Fibroblast of lung (primary cell): ENCODE measurements around the gene RHBDL3. TPM values are rescaled to one million over a fixed set of nuclear protein-coding genes. Genes with fewer than 3 reads are reported as not detected.

Experiments
- DNase-seq, 2 donors: peaks; one replicate each; pipeline versions ENCODE4 v3.0.0 to v3.0.0-alpha.2; 2010; ENCODE audit warnings: low read depth in 2 of 2
- H2AFZ ChIP-seq: 2 replicates; pipeline ENCODE4 v1.5.1; 2012; ENCODE audit warnings: low read length, control low read depth, inconsistent platforms
- H3K27ac ChIP-seq: 2 replicates; pipeline ENCODE4 v1.5.1; 2011; ENCODE audit warnings: low read length, control low read depth; ENCODE audit not compliant: insufficient read depth
- H3K27me3 ChIP-seq: 2 replicates; pipeline ENCODE4 v1.5.1; 2011; ENCODE audit warnings: mild to moderate bottlenecking, low read length; ENCODE audit not compliant: control insufficient read depth, insufficient read depth
- H3K36me3 ChIP-seq: 2 replicates; pipeline ENCODE4 v1.5.1; 2011; ENCODE audit warnings: low read length; ENCODE audit not compliant: control insufficient read depth, insufficient read depth
- H3K4me1 ChIP-seq: 2 replicates; pipeline ENCODE4 v1.5.1; 2011; ENCODE audit warnings: low read length; ENCODE audit not compliant: control insufficient read depth, insufficient read depth; ENCODE audit errors: extremely low read depth
- H3K4me2 ChIP-seq: 2 replicates; pipeline ENCODE4 v1.5.1; 2011; ENCODE audit warnings: low read length, control low read depth; ENCODE audit not compliant: insufficient read depth; ENCODE audit errors: extremely low read depth
- H3K4me3 ChIP-seq, 4 experiments: fragments of 200-600 bp in 1 of 4; sonication (generic) in 1 of 4; replicated peaks in 1 of 4; 2 replicates each; pipeline ENCODE4 v1.5.1; 2011 to 2016; ENCODE audit warnings: low read length in 4 of 4, low read depth in 3 of 4, mild to moderate bottlenecking in 3 of 4, control low read depth in 2 of 4, inconsistent platforms in 1 of 4, mixed read lengths in 1 of 4; ENCODE audit not compliant: insufficient read depth in 1 of 4; ENCODE audit errors: control extremely low read depth in 1 of 4
- H3K79me2 ChIP-seq: 2 replicates; pipeline ENCODE4 v1.5.1; 2012; ENCODE audit warnings: mild to moderate bottlenecking, low read length, inconsistent platforms; ENCODE audit not compliant: control insufficient read depth, insufficient read depth
- H3K9ac ChIP-seq: 2 replicates; pipeline ENCODE4 v1.5.1; 2011; ENCODE audit warnings: mild to moderate bottlenecking, low read length, control low read depth; ENCODE audit not compliant: insufficient read depth
- H3K9me3 ChIP-seq: 2 replicates; pipeline ENCODE4 v1.5.1; 2012; ENCODE audit warnings: low read depth, low read length; ENCODE audit not compliant: control insufficient read depth, insufficient read depth
- H4K20me1 ChIP-seq: 2 replicates; pipeline ENCODE4 v1.5.1; 2011; ENCODE audit warnings: low read length; ENCODE audit not compliant: control insufficient read depth, insufficient read depth; ENCODE audit errors: extremely low read depth
- EZH2 ChIP-seq: IDR thresholded peaks from 2 replicates; pipeline ENCODE4 v1.5.1; 2012; ENCODE audit warnings: low read length, control low read depth, mild to moderate bottlenecking; ENCODE audit errors: missing control alignments
- polyA plus RNA-seq, 2 donors: library from polyadenylated mRNA; depleted of rRNA in 1 of 2; stranded (reverse) in 1 of 2; unstranded in 1 of 2; fragments of >200 nt; gene quantifications; 2 replicates each; pipeline ENCODE4 v1.2.1, GENCODE V29; 2011 to 2012; ENCODE audit warnings: missing spikeins in 1 of 2
- total RNA-seq: library from RNA; depleted of rRNA; stranded (reverse); fragments of >200 nt; gene quantifications from 2 replicates; pipeline ENCODE4 v1.2.1, GENCODE V29; 2014
- TF ChIP-seq, protein P1 (sequence below), 2 donors: IDR thresholded peaks in 1 of 2; conservative IDR thresholded peaks in 1 of 2; 1 replicate in 1 of 2; 2 replicates in 1 of 2; pipeline ENCODE4 v1.5.1; 2011 to 2012; ENCODE audit warnings: low read length in 2 of 2, control low read depth in 1 of 2, inconsistent platforms in 1 of 2, low read depth in 1 of 2, mild to moderate bottlenecking in 1 of 2

Gene RHBDL3
- total and polyA plus RNA-seq, 2 donors (not counting 1 experiment from before 2014, with no cell fraction given), result 0.17 to 0.43 TPM

DNA sequence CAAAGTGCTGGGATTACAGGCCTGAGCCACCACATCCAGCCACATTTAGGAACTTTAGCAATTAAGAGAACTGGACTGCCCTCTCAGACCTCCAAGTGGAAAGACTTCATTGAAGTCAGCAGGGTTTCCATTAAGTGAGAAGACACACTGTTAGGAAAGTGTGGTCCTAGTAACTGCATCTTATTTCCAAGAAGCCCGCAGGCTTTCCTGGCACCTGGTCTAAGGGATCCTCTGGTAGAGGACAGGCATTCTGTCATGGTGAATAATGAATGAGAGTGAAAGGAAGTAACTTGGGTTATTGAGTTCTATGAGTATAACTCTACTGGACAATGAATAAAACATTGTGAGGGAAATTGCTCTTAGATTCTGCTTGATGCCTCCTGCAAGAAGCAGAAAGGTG is 62.3 kb downstream of the RHBDL3 start:
- H3K27ac ChIP-seq, result no peak overlapping the region
- H3K4me3 ChIP-seq, result no peak overlapping the region
- no peak overlapping the region for H3K4me2 ChIP-seq
- no peak for TF ChIP-seq EZH2
- TF ChIP-seq, protein P1, sequence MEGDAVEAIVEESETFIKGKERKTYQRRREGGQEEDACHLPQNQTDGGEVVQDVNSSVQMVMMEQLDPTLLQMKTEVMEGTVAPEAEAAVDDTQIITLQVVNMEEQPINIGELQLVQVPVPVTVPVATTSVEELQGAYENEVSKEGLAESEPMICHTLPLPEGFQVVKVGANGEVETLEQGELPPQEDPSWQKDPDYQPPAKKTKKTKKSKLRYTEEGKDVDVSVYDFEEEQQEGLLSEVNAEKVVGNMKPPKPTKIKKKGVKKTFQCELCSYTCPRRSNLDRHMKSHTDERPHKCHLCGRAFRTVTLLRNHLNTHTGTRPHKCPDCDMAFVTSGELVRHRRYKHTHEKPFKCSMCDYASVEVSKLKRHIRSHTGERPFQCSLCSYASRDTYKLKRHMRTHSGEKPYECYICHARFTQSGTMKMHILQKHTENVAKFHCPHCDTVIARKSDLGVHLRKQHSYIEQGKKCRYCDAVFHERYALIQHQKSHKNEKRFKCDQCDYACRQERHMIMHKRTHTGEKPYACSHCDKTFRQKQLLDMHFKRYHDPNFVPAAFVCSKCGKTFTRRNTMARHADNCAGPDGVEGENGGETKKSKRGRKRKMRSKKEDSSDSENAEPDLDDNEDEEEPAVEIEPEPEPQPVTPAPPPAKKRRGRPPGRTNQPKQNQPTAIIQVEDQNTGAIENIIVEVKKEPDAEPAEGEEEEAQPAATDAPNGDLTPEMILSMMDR (conservative IDR thresholded peaks at IDR 0.05 in 1 of 2, IDR thresholded peaks at IDR 0.05 in 1 of 2; ENCODE audit: low read depth in 1 of 2, low read length in 2 of 2), result no peak
- H3K36me3 ChIP-seq, result no peaks in the 10 kb centered on the region
- H3K4me1 ChIP-seq, result no peaks in the 10 kb centered on the region
- no peaks in the 10 kb centered on the region for H4K20me1 ChIP-seq
- no peak overlapping the region for H3K9ac ChIP-seq
- H3K79me2 ChIP-seq, result no peaks in the 10 kb centered on the region
- H2AFZ ChIP-seq, result no peak overlapping the region
- DNase-seq, result no peak
- H3K9me3 ChIP-seq, result no peaks in the 10 kb centered on the region
- no peaks in the 10 kb centered on the region for H3K27me3 ChIP-seq

DNA sequence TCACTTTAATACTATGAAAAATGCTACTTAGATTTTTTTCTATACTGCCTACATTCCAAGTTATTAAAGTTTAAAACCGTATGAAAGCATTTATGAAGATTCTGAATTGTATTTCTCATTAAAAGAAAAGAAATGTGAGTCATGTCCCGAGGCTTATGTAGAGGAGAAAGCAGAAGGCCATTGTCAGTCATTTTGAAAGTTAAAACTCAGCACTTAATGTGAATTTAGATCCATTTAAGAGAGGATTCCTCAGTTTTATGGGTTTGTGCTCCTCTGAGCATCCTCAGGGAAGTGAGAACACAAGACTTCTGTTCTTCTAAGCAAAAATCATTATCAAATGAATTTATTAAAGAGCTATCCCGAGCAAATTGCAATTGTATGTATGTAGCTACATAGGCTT is 64.5 kb downstream of the RHBDL3 start:
- DNase-seq, result no peak
- no peak for TF ChIP-seq EZH2
- TF ChIP-seq, protein P1 (conservative IDR thresholded peaks at IDR 0.05 in 1 of 2, IDR thresholded peaks at IDR 0.05 in 1 of 2; ENCODE audit: low read depth in 1 of 2, low read length in 2 of 2), result no peak
- H3K79me2 ChIP-seq, result no peaks in the 10 kb centered on the region
- H3K4me2 ChIP-seq, result no peak overlapping the region
- no peak overlapping the region for H3K4me3 ChIP-seq
- H3K36me3 ChIP-seq, result peaks cover 2% of the 10 kb centered on the region
- no peaks in the 10 kb centered on the region for H3K27me3 ChIP-seq
- no peak overlapping the region for H2AFZ ChIP-seq
- H3K9ac ChIP-seq, result no peak overlapping the region
- no peak overlapping the region for H3K27ac ChIP-seq
- H3K9me3 ChIP-seq, result no peaks in the 10 kb centered on the region
- no peaks in the 10 kb centered on the region for H3K4me1 ChIP-seq
- H4K20me1 ChIP-seq, result no peaks in the 10 kb centered on the region

DNA sequence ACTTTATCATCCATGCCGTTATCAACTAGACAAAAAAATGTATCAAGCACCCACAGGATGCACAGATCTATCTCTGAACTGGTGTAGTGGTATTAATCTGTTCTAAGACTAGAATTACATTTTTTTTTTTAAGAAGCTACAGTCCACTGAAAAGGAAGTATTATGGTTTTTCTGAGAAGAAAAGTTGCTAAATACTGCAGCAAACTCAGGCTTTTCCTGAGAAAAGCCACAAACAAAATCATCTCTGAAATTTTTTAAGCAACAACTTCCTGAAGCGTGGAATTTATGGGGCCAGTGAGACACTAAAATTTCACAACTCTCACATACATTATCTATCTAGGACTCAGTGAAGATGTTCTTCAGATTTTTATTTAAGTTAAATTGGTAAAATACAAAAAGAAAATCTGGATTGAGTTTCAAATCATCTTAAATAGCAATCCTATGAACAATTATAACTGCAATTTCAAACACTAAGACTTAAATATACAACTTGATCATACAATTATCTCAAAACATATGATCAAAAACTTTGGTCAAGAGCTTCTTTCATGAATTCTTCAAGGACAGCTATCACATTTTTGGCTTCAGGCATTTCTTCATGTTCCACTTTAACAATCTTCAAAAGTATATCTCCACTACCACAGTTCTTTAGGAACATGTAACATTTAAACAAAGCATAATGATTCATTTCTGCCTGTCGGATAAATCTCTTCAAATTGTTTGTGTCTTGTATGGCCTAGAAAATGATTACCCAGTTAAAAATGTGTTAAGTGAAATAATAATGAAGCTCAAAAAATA is 65.8 kb downstream of the RHBDL3 start:
- no peak overlapping the region for H2AFZ ChIP-seq
- H3K9ac ChIP-seq, result no peak overlapping the region
- H4K20me1 ChIP-seq, result no peaks in the 10 kb centered on the region
- H3K4me3 ChIP-seq, result no peak overlapping the region
- H3K27ac ChIP-seq, result no peak overlapping the region
- DNase-seq, result no peak
- no peaks in the 10 kb centered on the region for H3K27me3 ChIP-seq
- no peaks in the 10 kb centered on the region for H3K79me2 ChIP-seq
- H3K36me3 ChIP-seq, result peaks cover 2% of the 10 kb centered on the region
- H3K4me1 ChIP-seq, result no peaks in the 10 kb centered on the region
- TF ChIP-seq, protein P1 (conservative IDR thresholded peaks at IDR 0.05 in 1 of 2, IDR thresholded peaks at IDR 0.05 in 1 of 2; ENCODE audit: low read depth in 1 of 2, low read length in 2 of 2), result no peak
- TF ChIP-seq EZH2, result no peak
- no peaks in the 10 kb centered on the region for H3K9me3 ChIP-seq
- no peak overlapping the region for H3K4me2 ChIP-seq
